ENCODE data around the gene MRPL40. TPM values are rescaled to one million over a fixed set of nuclear protein-coding genes. Genes with fewer than 3 reads are reported as not detected.

The MRPL40 gene
- total RNA-seq, 4 donors from 2014 or later = 5.0 to 20.4 (median 12.3) TPM

DNA sequence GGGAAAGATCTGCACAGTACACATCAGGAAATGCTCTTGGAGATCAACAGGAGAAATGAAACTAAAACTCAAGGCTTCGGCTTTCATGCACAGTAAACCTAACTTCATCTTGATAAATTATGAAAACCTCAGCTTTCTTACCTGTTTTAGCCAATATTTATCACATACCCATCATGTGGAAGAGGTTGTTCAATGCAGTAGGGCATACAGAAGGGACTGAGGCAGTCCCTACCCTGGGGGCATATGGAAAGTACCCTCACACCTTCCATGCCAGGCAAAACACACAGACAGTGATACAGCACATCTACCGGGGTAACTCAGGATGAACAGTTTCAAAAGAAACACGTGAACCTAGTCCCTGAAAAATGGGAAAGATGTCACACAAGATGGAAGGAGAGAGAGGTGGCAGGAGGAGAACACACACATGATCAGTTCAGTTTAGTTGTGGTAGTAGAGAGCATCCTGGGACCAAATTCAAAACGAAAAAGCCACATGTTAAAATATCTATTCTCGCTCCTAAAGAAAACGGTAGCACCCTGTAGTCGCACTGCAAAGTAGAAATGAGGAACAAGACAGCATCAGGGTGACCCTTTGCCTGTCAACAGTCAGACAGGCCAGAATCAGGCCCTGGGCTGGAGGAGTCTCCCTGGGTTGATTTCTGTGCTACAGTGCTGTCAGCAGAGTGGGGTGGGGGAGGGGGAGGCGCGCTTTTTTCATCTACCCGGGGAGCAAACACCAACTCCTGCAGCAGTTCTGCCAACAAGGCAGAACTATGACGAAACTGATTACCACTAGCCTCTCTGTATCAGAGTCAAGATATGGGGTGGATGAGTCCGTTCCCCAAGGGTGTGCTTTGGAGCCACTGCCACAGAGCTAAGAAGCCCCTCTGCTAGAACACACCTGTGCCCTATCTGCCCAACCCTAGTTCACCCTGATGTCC lies 2.1 kb upstream of the MRPL40 start:
- TF ChIP-seq, protein P1, sequence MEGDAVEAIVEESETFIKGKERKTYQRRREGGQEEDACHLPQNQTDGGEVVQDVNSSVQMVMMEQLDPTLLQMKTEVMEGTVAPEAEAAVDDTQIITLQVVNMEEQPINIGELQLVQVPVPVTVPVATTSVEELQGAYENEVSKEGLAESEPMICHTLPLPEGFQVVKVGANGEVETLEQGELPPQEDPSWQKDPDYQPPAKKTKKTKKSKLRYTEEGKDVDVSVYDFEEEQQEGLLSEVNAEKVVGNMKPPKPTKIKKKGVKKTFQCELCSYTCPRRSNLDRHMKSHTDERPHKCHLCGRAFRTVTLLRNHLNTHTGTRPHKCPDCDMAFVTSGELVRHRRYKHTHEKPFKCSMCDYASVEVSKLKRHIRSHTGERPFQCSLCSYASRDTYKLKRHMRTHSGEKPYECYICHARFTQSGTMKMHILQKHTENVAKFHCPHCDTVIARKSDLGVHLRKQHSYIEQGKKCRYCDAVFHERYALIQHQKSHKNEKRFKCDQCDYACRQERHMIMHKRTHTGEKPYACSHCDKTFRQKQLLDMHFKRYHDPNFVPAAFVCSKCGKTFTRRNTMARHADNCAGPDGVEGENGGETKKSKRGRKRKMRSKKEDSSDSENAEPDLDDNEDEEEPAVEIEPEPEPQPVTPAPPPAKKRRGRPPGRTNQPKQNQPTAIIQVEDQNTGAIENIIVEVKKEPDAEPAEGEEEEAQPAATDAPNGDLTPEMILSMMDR (IDR thresholded peaks at IDR 0.05) = no peak
- no peak for TF ChIP-seq POLR2A (IDR thresholded peaks at IDR 0.05)
- H3K4me1 ChIP-seq = peaks cover 12 to 18% of the 10 kb centered on the region in 2 donors

GRCh38 chr22:19430890-19431541 lies 1.3 kb upstream of the MRPL40 start:
- intact Hi-C loops (cut with DNase I; ENCODE audit: low total_unique reads) = no loop called here
- TF ChIP-seq, protein P1 (IDR thresholded peaks at IDR 0.05) = no peak
- TF ChIP-seq POLR2A (IDR thresholded peaks at IDR 0.05) = no peak
- Histone ChIP-seq H3K36me3 (no peaks in the 10 kb centered on the region), H3K27me3 (no peaks in the 10 kb centered on the region), H3K9me3 (no peaks in the 10 kb centered on the region), H3K4me1 (peaks cover 12 to 18% of the 10 kb centered on the region in 2 donors), H3K4me3 (peak overlapping the region; percentile 81 to 90), H3K27ac (peak overlapping the region in 1 of 2 donors; percentile 89)
- DNase-seq = peak in 1 of 2 donors; percentile 38

More for the DNA sequence above, 2.1 kb upstream of the MRPL40 start:
- Histone ChIP-seq H3K27ac (no peak overlapping the region), H3K27me3 (no peaks in the 10 kb centered on the region), H3K36me3 (no peaks in the 10 kb centered on the region), H3K4me3 (peak overlapping the region; percentile 81 to 90), H3K9me3 (no peaks in the 10 kb centered on the region)
- intact Hi-C loops (cut with DNase I; ENCODE audit: low total_unique reads) = no loop called here
- no peak for DNase-seq

- intact Hi-C loops (cut with DNase I; ENCODE audit: low total_unique reads) = no loop called here
- Histone ChIP-seq H3K9me3 (no peaks in the 10 kb centered on the region), H3K36me3 (no peaks in the 10 kb centered on the region), H3K4me3 (peak within 1 kb of the TSS; percentile 81 to 90), H3K27ac (peak within 1 kb of the TSS; percentile 89 to 94), H3K4me1 (peaks cover 12 to 18% of the 10 kb centered on the region in 2 donors), H3K27me3 (no peaks in the 10 kb centered on the region)
- peak; percentile 67 to 81 for DNase-seq
- TF ChIP-seq, protein P1 (IDR thresholded peaks at IDR 0.05) = no peak
- TF ChIP-seq POLR2A (IDR thresholded peaks at IDR 0.05) = no peak
Measured at GRCh38 chr22:19431649-19432132, 654 bp upstream of the MRPL40 start, which contains the start of gene HIRA. TSS of gene HIRA (minus strand) at chr22:19431733. CDS start at chr22:19431476, 257 bp downstream.

- no peaks in the 10 kb centered on the region for H3K36me3 ChIP-seq
- intact Hi-C loops (cut with DNase I; ENCODE audit: low total_unique reads) = no loop called here
- no peaks in the 10 kb centered on the region for H3K9me3 ChIP-seq
- H3K4me3 ChIP-seq = no peak overlapping the region
- peaks cover 12 to 17% of the 10 kb centered on the region in 2 donors for H3K4me1 ChIP-seq
- no peak for TF ChIP-seq POLR2A (IDR thresholded peaks at IDR 0.05)
- TF ChIP-seq, protein P1 (IDR thresholded peaks at IDR 0.05) = no peak
- no peak for DNase-seq
- H3K27me3 ChIP-seq = no peaks in the 10 kb centered on the region
- no peak overlapping the region for H3K27ac ChIP-seq
Measured at GRCh38 chr22:19434401-19434800, 2.1 kb downstream of the MRPL40 start.

Measured in uterus (tissue), 4 donors.